GM21717 (cell line): ENCODE data around the gene PGBD5.

Source experiments
- ATAC-seq: cut with Tn5 transposase; IDR thresholded peaks from one replicate; pipeline ENCODE4 v1.9.1; 2021; ENCODE audit warnings: mild to moderate bottlenecking, moderate library complexity; ENCODE audit not compliant: unreplicated experiment

Gene PGBD5

DNA sequence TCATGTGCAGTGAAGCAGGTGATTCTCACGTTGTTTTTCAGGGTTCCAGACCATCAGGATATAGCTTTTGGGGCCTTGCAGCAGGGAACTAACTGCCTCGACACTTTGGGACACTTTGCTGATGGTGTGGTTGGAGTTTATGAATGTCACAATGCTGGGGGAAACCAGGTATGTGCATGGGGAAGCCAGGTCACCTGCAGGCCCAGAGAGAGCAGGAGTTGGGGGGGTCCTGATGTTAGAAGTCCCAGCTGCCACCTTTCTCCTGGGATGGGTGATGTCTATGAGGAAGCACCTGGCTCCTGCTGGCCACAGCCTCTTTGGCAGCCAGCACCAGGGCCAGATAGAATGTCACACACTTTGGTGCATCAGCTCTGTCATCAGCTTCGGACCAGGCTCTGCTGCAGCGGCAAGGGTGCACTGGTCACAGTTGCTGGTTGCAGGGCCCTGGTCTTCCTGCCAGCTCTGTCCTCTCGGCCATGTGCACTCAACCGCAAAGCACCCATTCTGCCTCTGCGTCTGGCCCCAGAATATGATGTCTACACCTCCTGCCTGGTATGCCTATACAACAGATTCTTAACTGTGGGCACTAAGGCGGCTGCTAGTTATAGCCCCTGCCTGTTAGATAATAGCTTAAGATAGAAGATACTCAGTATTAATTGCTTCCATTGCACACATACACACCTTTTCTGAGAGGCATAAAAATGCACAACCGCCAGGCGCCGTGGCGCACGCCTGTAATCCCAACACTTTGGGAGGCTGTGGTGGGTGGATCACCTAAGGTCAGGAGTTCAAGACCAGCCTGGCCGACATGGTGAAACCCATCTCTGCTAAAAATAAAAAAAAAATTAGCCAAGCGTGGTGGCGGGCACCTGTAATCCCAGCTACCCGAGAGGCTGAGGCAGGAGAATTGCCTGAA, 160.7 kb downstream of the PGBD5 start:
- no peak for ATAC-seq
